GM21529 (cell line): Measurements from ENCODE around the gene TBC1D17.

Experiments
- ATAC-seq: cut with Tn5 transposase; IDR thresholded peaks from one replicate; pipeline ENCODE4 v1.9.1; 2021; ENCODE audit not compliant: unreplicated experiment

The TBC1D17 gene

GRCh38 chr19:49847731-49848696 is 29.5 kb upstream of the TBC1D17 start:
- no peak for ATAC-seq

- no peak for ATAC-seq
Observed at GRCh38 chr19:49848938-49849337, 28.6 kb upstream of the TBC1D17 start.

DNA sequence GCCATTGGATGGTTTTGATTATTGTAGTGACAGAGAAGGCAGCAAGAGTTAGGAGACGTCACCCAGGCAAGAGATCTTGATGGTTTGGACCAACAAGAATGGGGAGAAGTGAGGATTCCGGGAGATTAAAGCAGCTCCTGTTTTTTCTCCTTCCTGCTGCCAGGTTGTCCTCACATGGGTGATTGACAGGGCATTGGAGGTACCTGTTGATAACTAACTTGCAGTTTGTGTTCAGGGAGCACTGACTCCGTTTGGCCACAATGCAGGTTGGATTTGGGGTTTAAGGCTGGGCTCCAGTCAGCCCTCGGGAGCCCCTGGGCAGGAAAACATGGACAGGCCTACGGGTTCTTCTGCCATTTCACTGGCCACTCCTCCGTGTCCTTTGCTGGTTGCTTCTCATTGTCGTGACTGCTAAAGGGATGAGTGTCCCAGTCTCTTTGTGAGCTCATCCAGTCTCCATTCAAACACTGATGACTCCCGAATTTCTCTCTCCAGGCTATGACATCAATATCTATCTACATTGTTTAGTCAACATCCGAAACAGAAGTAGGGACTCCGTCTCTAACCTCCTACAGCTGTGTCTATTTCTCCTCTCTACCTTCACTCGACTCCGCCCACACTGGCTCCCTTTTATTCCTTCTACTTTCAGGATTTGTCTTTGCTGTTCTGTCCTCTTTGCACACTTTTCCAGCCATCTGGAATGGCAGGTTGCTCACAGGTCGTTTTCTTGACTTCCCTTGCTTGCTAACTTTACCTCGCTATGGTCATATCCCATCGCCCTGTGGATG is 27.9 kb upstream of the TBC1D17 start:
- ATAC-seq: no peak

GRCh38 chr19:49850221-49850486 is 27.3 kb upstream of the TBC1D17 start:
- ATAC-seq: no peak

GRCh38 chr19:49850487-49851342 is 26.8 kb upstream of the TBC1D17 start, which contains the start of gene PTOV1:
Gene PTOV1, plus strand, starts transcription at chr19:49851159.
- peak; percentile 71 for ATAC-seq

DNA sequence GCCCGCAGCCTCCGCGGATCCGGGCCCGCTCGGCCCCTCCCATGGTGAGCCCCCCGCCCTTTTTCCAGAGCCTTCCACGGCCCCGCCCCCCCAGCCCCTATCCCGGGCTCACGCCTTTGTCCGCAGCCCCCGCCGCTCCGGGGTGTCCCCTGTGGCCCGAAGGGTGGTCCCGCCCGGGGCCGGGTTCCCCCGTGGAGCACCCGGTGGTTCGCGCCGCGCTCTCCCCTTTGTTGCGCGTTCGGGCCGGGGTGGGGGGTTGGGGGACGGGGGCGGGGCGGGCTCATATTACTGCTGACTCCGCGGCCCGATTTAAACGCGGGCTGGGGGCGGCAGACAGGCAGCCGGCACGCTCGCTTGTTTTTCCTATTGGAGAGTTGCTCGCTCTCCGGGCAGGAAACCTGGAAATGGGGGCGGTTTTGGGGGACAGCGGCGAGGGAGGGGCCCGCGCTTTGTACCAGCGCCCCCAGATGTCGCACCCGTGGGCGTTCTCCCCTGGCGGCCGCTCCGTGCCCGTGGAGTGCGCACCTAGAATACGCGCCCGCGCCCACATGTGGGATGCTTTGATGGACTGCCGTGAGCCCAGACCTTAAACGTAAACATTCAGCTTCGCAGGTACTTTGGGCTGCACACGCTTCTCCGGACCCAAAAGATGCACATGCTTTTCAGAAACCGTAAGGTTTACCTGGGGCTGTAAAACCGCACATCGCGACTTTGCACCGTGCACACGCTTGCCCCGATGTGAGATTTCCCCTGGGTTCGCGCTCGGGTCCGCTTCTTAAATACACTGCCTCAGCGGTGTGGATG is 25.8 kb upstream of the TBC1D17 start:
- ATAC-seq: no peak

DNA sequence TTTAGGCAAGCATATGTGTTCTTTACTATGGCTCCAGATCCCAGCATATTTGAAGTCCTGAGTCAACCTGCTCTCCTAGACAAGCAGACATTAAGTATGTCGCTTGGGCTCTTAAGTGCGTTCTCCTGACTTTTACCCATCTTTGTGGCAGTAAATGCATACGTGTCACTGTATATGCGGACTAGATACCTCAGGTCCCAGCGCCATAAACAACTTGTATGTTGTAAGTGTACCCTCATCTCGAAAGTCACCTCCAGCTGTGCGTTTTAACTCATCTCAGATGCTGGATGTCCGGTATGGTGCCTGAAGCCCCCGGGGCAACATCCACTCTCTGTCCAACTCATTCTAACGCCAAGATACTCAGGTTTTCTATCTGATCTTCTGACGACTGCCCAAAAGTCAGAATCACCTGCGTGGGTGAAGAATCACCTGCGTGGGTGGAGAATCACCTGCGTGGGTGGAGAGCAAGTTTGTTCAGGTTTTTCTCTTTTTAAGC is 24.8 kb upstream of the TBC1D17 start:
- ATAC-seq: no peak

DNA sequence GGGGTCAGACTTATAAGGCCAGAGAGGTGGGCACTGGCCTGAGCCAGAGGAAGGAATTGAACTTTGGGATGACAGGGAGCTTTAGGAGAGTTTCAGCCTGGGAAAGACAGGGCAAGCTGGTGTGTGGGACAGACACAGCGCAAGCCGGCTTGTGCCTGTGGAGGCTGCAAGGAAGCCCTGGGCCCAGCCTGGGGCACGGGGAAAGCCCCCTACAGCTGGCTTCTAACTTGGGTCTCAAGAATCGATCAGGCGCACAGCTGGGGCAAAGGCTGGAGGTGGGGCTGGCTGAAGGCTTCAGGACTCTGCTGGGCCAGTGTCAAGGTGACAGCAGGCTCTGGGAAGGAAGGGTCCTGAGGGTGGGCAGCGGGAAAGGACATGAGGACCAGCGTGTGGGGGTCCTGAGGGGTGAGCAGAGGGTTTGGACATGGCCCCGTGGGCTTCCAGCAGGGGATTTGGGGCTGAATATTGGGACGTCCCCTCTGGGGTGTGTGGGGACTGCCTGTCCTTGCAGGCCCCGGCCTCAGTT is 23.6 kb upstream of the TBC1D17 start:
- no peak for ATAC-seq

DNA sequence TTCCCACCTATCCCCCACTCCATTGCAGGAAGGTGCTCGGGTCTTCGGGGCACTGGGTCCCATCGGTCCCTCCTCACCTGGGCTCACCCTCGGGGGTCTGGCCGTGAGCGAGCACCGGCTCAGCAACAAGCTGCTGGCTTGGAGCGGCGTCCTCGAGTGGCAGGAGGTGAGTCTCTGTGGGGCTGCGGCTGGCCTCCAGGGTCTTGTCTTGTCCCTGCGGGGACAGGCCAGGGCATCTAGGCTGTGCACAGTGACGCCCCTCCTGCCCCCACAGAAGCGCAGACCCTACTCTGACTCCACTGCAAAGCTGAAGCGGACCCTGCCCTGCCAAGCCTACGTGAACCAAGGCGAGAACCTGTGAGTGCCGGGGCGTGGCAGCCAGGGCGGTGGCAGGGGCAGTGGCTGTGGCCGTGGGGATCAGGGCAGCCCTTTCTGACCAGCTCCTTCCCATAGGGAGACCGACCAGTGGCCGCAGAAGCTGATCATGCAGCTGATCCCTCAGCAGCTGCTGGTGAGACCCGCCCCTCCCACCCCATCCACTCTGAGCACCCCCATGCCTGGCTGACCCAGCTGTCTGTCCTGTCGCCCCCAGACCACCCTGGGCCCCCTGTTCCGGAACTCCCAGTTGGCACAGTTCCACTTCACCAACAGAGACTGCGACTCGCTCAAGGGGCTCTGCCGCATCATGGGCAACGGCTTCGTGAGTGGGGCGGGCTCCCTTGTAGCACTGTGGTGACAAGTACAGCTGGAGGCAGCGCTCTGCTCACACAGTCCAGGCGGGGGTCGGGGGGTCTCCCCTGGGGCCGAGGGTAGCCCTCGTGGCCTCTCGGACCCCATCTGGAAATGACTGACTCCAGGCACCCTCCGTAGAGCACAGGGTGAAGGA is 22.9 kb upstream of the TBC1D17 start:
- ATAC-seq: no peak

DNA sequence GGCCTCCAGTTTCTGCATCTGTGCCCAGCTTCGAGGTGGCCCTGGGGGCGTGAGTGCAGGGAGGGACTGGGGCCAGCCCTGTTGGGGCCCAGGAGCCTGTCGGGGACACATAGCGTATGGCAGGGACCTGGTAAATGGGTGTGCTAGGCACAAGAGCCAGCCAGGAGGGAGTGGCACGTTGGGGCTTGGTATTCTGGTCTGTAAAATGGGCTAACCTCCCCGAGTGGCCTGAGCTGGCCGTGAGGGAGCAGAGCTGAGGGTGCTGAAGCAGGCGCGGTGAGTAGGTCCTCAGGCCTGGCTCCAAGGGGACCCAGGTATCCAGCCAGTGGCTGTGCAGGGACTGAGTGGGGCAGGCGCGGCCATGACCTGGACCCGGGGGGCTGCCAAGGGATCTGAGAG is 22.2 kb upstream of the TBC1D17 start:
- ATAC-seq: no peak

DNA sequence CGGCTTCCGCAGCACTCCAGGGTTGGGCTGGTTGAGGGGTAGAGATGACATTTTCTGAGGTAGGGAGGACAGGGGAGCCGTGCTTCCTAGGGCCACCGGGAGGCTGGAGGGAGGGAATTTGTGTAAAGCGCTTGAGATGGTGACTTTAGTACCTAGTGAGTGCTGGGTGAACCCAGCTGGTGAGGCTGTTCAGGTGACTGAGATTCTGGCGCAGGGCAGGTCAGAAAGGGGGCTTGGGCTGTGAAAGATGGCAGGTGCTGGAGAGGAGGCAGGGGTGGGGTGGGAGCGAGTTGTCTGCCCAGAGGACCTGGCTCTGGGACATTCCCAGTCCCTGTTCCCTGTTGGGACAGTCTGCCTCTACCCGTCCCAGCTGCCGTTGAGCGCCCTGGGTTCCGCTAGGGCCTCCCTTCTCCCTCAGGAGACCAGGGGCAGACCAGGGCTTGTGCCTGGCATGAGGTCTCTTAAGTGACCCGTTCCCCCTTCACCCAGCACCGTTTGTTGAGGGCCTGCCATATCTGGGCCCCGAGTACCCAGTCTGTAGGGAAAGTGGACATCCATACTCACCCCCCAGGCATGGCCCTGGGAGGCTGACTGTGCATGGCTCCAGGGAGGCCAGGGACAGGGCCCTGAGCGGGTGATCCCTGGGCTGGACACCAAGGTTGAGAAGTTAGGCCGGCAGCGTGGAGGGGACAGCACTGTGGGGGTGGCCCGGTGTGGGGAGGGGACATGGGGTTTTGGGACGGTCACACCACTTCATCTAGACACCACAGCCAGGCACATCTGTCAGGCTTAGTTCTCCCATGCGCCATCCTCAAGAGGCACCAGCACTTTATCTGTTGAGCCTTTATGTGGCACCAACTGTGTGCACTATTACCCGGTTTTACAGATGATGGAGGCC is 21.6 kb upstream of the TBC1D17 start:
- no peak for ATAC-seq

DNA sequence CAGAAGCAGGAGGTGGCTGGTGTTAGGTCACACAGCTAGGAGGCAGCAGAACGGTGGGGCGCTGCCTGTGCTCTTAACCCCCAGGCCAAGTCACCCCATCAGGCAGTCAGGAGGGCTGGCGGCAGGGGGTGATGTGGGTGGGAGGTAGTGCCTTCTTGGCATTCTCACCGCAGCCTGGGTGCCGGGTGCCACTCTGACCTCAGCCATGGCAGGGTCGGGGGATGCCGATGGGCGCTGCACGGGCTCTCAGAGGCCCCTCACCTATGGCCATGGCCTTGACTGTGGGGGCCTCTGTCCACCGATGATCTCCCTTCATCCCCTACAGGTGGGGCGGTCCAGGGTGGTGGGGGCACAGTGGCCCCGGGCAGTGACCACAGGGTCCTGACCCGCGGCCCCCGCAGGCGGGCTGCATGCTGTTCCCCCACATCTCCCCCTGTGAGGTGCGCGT is 20.9 kb upstream of the TBC1D17 start:
- ATAC-seq: no peak

- no peak for ATAC-seq
Observed at GRCh38 chr19:49857061-49857837, 20.3 kb upstream of the TBC1D17 start.

- ATAC-seq: no peak
Observed at GRCh38 chr19:49857838-49858087, 19.7 kb upstream of the TBC1D17 start.

GRCh38 chr19:49858088-49858985 is 19.2 kb upstream of the TBC1D17 start:
- ATAC-seq: no peak

GRCh38 chr19:49859682-49860335 is 17.7 kb upstream of the TBC1D17 start:
- no peak for ATAC-seq
